WTC11 (cell line): ENCODE measurements around the gene CCDC124. TPM values are rescaled to one million over a fixed set of nuclear protein-coding genes. Genes with fewer than 3 reads are reported as not detected.

Experiments used
- ATAC-seq: fragments of 200-7000 bp; cut with Tn5 transposase; 2 replicates; pipeline ENCODE4 v1.10.0; 2021; ENCODE audit warnings: mild to moderate bottlenecking, moderate library complexity
- CTCF ChIA-PET: fragments of 300-600 bp; sonication (Branson Sonifier 250); formaldehyde crosslinking; loops from one replicate; lab custom pipeline; 2021; ENCODE audit warnings: antibody characterized with exemption; lab: Charles Lee
- POLR2A ChIA-PET: fragments of 350-600 bp; sonication (Branson Sonifier 250); formaldehyde crosslinking; loops from one replicate; lab custom pipeline; 2021; ENCODE audit warnings: antibody characterized with exemption; lab: Charles Lee
- DNase-seq: peaks from one replicate; pipeline ENCODE4 v3.0.0; 2021; ENCODE audit warnings: low spot score
- H3K27ac Mint-ChIP-seq: 2 replicates; pipeline ENCODE4 v1.8.0; 2021; ENCODE audit warnings: mixed read lengths
- H3K27me3 Mint-ChIP-seq: 2 replicates; pipeline ENCODE4 v1.8.0; 2021; ENCODE audit warnings: low read depth, mild to moderate bottlenecking, moderate library complexity, mixed read lengths
- H3K36me3 Mint-ChIP-seq: 2 replicates; pipeline ENCODE4 v1.8.0; 2021; ENCODE audit warnings: mixed read lengths
- H3K4me1 Mint-ChIP-seq: 2 replicates; pipeline ENCODE4 v1.8.0; 2022; ENCODE audit warnings: mixed read lengths
- H3K4me3 Mint-ChIP-seq: 2 replicates; pipeline ENCODE4 v1.8.0; 2021; ENCODE audit warnings: mild to moderate bottlenecking, moderate library complexity, mixed read lengths
- H3K9me3 Mint-ChIP-seq: 2 replicates; pipeline ENCODE4 v1.8.0; 2021; ENCODE audit warnings: mixed read lengths
- CREB1 ChIP-seq: sonication (generic); formaldehyde crosslinking; IDR thresholded peaks from 2 replicates; pipeline ENCODE4 v1.8.0; 2023; ENCODE audit warnings: mild to moderate bottlenecking, missing genetic modification reagents
- ESRRA ChIP-seq: sonication (generic); formaldehyde crosslinking; IDR thresholded peaks from 2 replicates; pipeline ENCODE4 v1.8.1; 2022; ENCODE audit warnings: mild to moderate bottlenecking, missing genetic modification reagents, borderline replicate concordance
- GTF2I ChIP-seq: fragments of 250-450 bp; sonication (Bioruptor Pico); conservative IDR thresholded peaks from 2 replicates; pipeline ENCODE4 v1.4.0; 2021; ENCODE audit warnings: mild to moderate bottlenecking
- IRF2 ChIP-seq: sonication (generic); formaldehyde crosslinking; IDR thresholded peaks from 2 replicates; pipeline ENCODE4 v1.8.0; 2022; ENCODE audit warnings: low read depth, missing genetic modification reagents, borderline replicate concordance
- JUN ChIP-seq: sonication (generic); formaldehyde crosslinking; IDR thresholded peaks from 2 replicates; pipeline ENCODE4 v1.8.0; 2023; ENCODE audit warnings: mild to moderate bottlenecking, missing genetic modification reagents
- NFE2L1 ChIP-seq: sonication (generic); formaldehyde crosslinking; IDR thresholded peaks from 2 replicates; pipeline ENCODE4 v1.8.1; 2023; ENCODE audit warnings: missing genetic modification reagents
- NR1H2 ChIP-seq: sonication (generic); formaldehyde crosslinking; IDR thresholded peaks from 2 replicates; pipeline ENCODE4 v1.9.0; 2021; ENCODE audit warnings: mild to moderate bottlenecking, moderate library complexity, missing genetic modification reagents
- NR3C1 ChIP-seq: sonication (generic); formaldehyde crosslinking; conservative IDR thresholded peaks from 2 replicates; pipeline ENCODE4 v1.8.1; 2023; ENCODE audit warnings: low read depth, mild to moderate bottlenecking, missing genetic modification reagents
- RELA ChIP-seq: sonication (generic); formaldehyde crosslinking; IDR thresholded peaks from 2 replicates; pipeline ENCODE4 v1.8.1; 2022; ENCODE audit warnings: missing genetic modification reagents, mild to moderate bottlenecking, borderline replicate concordance
- ZNF121 ChIP-seq: sonication (generic); formaldehyde crosslinking; IDR thresholded peaks from 2 replicates; pipeline ENCODE4 v1.8.0; 2023; ENCODE audit warnings: missing genetic modification reagents
- ZNF232 ChIP-seq: sonication (generic); formaldehyde crosslinking; IDR thresholded peaks from 2 replicates; pipeline ENCODE4 v1.8.0; 2022; ENCODE audit warnings: mild to moderate bottlenecking, missing genetic modification reagents
- ZNF317 ChIP-seq: sonication (generic); formaldehyde crosslinking; IDR thresholded peaks from 2 replicates; pipeline ENCODE4 v1.8.1; 2023; ENCODE audit warnings: low read depth, mild to moderate bottlenecking, moderate library complexity, missing genetic modification reagents, borderline replicate concordance
- total RNA-seq: library from RNA; stranded (reverse); gene quantifications from 3 replicates; pipeline ENCODE4 v1.2.3, GENCODE V29; 2021
- TF ChIP-seq, protein P1 (sequence below): sonication (generic); formaldehyde crosslinking; IDR thresholded peaks from 2 replicates; pipeline ENCODE4 v1.8.1; 2022; ENCODE audit warnings: mild to moderate bottlenecking, missing genetic modification reagents, moderate library complexity, borderline replicate concordance
- TF ChIP-seq, protein P2 (sequence below): fragments of 200-600 bp; IDR thresholded peaks from 2 replicates; pipeline ENCODE4 v1.8.0; 2022; ENCODE audit warnings: antibody characterized with exemption
- TF ChIP-seq, protein P3 (sequence below): sonication (generic); formaldehyde crosslinking; IDR thresholded peaks from 2 replicates; pipeline ENCODE4 v1.8.0; 2022; ENCODE audit warnings: missing genetic modification reagents
- TF ChIP-seq, protein P4 (sequence below): sonication (generic); formaldehyde crosslinking; IDR thresholded peaks from 2 replicates; pipeline ENCODE4 v1.8.0; 2022; ENCODE audit warnings: mild to moderate bottlenecking, missing genetic modification reagents
- TF ChIP-seq, protein P5 (sequence below): sonication (generic); formaldehyde crosslinking; IDR thresholded peaks from 2 replicates; pipeline ENCODE4 v1.8.1; 2022; ENCODE audit warnings: low read depth, mild to moderate bottlenecking, moderate library complexity, missing genetic modification reagents, borderline replicate concordance
- TF ChIP-seq, protein P6 (sequence below): fragments of 250-450 bp; sonication (Bioruptor Pico); IDR thresholded peaks from 2 replicates; pipeline ENCODE4 v1.9.0; 2021; ENCODE audit warnings: moderate library complexity, mild to moderate bottlenecking, inconsistent platforms, borderline replicate concordance

Gene CCDC124
- total RNA-seq, 1 experiment from 2014 or later: 156 TPM

DNA sequence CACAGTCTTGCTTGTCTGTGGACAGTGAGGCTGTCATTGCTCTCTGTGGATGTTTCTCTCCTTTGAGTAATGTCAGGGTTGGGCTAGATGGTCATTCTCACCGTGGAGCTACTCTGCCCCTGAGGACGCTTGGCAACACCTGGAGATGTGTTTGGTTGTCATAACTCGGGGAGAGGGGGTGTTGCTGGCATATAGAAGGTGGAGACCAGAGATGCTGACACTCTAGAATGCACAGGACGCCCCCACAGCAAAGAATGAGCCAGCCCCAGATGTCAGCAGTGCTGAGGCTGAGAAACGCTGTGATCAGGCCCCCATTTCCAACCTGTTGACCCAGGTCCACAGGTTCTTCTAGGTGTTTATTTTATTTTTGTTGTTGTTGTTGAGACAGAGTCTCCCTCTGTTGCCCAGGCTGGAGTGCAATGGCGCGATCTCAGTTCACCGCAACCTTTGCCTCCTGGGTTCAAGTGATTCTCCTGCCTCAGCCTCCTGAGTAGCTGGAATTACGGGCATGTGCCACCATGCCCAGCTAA lies 4.6 kb downstream of the CCDC124 start:
- no peak for DNase-seq
- H3K9me3 Mint-ChIP-seq: no peaks in the 10 kb centered on the region
- CTCF ChIA-PET: interaction anchor here (0.6 to 10.5 kb wide), 18 partner anchors 10 to 176 kb away, joined by 3 to 201 read pairs (median 6); partner anchors contain the start of genes RPL18A and SLC5A5

DNA sequence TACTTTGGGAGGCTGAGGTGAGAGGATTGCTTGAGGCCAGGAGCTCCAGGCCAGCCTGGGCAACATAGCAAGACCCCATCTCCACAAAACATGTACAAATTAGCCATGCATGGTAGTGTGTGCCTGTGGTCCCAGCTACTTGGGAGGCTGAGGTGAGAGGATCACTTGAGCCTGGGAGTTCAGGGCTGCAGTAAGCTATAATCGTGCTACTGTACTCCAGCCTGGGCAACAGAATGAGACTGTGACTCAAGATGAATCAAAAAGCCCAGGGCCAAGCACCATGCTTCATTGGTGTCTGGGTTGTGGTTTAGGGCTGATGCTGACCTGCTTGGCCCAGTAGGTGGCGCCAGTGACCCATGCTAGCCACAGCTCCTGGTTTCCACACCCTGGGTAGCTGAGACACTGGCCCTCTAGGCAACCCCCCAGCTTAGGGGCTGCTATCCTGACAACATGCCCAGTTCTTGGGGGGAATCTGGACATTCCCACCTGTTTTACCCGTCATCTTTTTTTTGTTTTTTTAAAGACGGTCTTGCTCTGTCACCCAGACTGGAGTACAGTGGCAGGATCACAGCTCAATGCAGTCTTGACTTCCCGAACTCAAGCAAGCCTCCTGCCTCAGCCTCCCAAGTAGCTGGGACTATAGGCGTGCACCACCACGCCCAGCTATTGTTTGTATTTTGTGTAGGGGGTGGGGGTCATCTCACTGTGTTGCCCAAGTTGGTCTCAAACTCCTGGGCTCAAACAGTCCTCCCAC lies 5.5 kb downstream of the CCDC124 start:
- H3K36me3 Mint-ChIP-seq: peaks cover 8% of the 10 kb centered on the region
- POLR2A ChIA-PET: interaction anchor here (0.5 to 1.2 kb wide), 2 partner anchors 11 to 60 kb away, joined by 5 read pairs; no protein-coding TSS in a partner anchor
- CTCF ChIA-PET: interaction anchor here (0.6 to 10.5 kb wide), 35 partner anchors 9 to 354 kb away, joined by 3 to 201 read pairs (median 4); partner anchors contain the start of genes ARRDC2, KCNN1, RAB3A and RPL18A
- no peak overlapping the region for H3K27ac Mint-ChIP-seq
- ATAC-seq (peak; percentile 75), DNase-seq (peak; percentile 85)
- TF ChIP-seq NFE2L1 (peak; percentile 42; the same call in 1 of the 2 replicates), ZNF121 (peak; percentile 100), GTF2I (CRISPR knock-in tag) (peak; percentile 71)
- TF ChIP-seq, protein P1, sequence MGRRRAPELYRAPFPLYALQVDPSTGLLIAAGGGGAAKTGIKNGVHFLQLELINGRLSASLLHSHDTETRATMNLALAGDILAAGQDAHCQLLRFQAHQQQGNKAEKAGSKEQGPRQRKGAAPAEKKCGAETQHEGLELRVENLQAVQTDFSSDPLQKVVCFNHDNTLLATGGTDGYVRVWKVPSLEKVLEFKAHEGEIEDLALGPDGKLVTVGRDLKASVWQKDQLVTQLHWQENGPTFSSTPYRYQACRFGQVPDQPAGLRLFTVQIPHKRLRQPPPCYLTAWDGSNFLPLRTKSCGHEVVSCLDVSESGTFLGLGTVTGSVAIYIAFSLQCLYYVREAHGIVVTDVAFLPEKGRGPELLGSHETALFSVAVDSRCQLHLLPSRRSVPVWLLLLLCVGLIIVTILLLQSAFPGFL (CRISPR knock-in tag): no peak
- TF ChIP-seq, protein P2, sequence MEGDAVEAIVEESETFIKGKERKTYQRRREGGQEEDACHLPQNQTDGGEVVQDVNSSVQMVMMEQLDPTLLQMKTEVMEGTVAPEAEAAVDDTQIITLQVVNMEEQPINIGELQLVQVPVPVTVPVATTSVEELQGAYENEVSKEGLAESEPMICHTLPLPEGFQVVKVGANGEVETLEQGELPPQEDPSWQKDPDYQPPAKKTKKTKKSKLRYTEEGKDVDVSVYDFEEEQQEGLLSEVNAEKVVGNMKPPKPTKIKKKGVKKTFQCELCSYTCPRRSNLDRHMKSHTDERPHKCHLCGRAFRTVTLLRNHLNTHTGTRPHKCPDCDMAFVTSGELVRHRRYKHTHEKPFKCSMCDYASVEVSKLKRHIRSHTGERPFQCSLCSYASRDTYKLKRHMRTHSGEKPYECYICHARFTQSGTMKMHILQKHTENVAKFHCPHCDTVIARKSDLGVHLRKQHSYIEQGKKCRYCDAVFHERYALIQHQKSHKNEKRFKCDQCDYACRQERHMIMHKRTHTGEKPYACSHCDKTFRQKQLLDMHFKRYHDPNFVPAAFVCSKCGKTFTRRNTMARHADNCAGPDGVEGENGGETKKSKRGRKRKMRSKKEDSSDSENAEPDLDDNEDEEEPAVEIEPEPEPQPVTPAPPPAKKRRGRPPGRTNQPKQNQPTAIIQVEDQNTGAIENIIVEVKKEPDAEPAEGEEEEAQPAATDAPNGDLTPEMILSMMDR: peak; percentile 92
- peaks cover 16% of the 10 kb centered on the region for H3K4me1 Mint-ChIP-seq
- no peaks in the 10 kb centered on the region for H3K9me3 Mint-ChIP-seq
- no peak overlapping the region for H3K4me3 Mint-ChIP-seq
- H3K27me3 Mint-ChIP-seq: no peaks in the 10 kb centered on the region; the same call in 1 of the 2 replicates

More for the DNA sequence above, 4.6 kb downstream of the CCDC124 start:
- no peak for ATAC-seq
- Mint-ChIP-seq H3K4me1 (peaks cover 15% of the 10 kb centered on the region), H3K27ac (no peak overlapping the region), H3K36me3 (peaks cover 8% of the 10 kb centered on the region), H3K27me3 (no peaks in the 10 kb centered on the region; the same call in 1 of the 2 replicates), H3K4me3 (no peak overlapping the region)
- POLR2A ChIA-PET: interaction anchor here (1.2 kb wide), 1 partner anchor 60 kb away, joined by 5 read pairs; no protein-coding TSS in a partner anchor
- TF ChIP-seq, protein P3, sequence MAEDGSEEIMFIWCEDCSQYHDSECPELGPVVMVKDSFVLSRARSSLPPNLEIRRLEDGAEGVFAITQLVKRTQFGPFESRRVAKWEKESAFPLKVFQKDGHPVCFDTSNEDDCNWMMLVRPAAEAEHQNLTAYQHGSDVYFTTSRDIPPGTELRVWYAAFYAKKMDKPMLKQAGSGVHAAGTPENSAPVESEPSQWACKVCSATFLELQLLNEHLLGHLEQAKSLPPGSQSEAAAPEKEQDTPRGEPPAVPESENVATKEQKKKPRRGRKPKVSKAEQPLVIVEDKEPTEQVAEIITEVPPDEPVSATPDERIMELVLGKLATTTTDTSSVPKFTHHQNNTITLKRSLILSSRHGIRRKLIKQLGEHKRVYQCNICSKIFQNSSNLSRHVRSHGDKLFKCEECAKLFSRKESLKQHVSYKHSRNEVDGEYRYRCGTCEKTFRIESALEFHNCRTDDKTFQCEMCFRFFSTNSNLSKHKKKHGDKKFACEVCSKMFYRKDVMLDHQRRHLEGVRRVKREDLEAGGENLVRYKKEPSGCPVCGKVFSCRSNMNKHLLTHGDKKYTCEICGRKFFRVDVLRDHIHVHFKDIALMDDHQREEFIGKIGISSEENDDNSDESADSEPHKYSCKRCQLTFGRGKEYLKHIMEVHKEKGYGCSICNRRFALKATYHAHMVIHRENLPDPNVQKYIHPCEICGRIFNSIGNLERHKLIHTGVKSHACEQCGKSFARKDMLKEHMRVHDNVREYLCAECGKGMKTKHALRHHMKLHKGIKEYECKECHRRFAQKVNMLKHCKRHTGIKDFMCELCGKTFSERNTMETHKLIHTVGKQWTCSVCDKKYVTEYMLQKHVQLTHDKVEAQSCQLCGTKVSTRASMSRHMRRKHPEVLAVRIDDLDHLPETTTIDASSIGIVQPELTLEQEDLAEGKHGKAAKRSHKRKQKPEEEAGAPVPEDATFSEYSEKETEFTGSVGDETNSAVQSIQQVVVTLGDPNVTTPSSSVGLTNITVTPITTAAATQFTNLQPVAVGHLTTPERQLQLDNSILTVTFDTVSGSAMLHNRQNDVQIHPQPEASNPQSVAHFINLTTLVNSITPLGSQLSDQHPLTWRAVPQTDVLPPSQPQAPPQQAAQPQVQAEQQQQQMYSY (CRISPR knock-in tag): no peak
- TF ChIP-seq ZNF317: no peak
- TF ChIP-seq, protein P4, sequence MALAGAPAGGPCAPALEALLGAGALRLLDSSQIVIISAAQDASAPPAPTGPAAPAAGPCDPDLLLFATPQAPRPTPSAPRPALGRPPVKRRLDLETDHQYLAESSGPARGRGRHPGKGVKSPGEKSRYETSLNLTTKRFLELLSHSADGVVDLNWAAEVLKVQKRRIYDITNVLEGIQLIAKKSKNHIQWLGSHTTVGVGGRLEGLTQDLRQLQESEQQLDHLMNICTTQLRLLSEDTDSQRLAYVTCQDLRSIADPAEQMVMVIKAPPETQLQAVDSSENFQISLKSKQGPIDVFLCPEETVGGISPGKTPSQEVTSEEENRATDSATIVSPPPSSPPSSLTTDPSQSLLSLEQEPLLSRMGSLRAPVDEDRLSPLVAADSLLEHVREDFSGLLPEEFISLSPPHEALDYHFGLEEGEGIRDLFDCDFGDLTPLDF (CRISPR knock-in tag): no peak
- no peak for TF ChIP-seq RELA
- TF ChIP-seq NR1H2 (CRISPR knock-in tag): no peak
- TF ChIP-seq ZNF121: no peak

DNA sequence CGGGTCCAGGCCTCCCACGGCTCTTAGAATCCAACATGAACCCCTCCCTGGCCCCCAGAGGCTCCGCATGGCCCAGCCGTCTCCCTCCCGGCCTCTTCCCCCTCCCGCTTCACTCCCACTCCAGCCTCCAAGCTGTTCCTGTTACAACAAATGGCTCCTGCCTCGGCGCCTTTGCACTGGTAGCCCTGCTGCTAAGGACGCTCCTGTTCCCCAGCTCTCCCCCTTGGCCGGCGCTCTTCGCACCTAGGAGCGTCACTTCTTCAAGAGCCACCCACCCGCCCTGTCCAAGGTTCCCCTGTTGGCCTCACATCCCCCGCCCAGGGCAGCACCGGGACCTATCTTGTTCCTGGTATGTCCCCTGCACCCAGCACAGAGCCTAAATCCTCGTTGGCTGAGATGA lies 9.4 kb downstream of the CCDC124 start:
- ChIA-PET POLR2A (interaction anchor here (0.8 to 2.1 kb wide), 3 partner anchors 10 to 29 kb away, joined by 3 to 27 read pairs (median 5); partner anchors contain the start of gene CCDC124), CTCF (interaction anchor here (0.6 to 5.2 kb wide), 11 partner anchors 9 to 210 kb away, joined by 3 to 89 read pairs (median 10); partner anchors contain the start of genes ARRDC2, CCDC124, PIK3R2 and RPL18A)
- H3K27me3 Mint-ChIP-seq: peaks cover 2% of the 10 kb centered on the region; the same call in 1 of the 2 replicates
- TF ChIP-seq ZNF232 (no peak), NR3C1 (CRISPR knock-in tag) (no peak), CREB1 (no peak), IRF2 (CRISPR knock-in tag) (no peak), ESRRA (CRISPR knock-in tag) (no peak), JUN (CRISPR knock-in tag) (no peak)
- TF ChIP-seq, protein P5, sequence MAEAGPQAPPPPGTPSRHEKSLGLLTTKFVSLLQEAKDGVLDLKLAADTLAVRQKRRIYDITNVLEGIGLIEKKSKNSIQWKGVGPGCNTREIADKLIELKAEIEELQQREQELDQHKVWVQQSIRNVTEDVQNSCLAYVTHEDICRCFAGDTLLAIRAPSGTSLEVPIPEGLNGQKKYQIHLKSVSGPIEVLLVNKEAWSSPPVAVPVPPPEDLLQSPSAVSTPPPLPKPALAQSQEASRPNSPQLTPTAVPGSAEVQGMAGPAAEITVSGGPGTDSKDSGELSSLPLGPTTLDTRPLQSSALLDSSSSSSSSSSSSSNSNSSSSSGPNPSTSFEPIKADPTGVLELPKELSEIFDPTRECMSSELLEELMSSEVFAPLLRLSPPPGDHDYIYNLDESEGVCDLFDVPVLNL (CRISPR knock-in tag): no peak
- TF ChIP-seq, protein P6, sequence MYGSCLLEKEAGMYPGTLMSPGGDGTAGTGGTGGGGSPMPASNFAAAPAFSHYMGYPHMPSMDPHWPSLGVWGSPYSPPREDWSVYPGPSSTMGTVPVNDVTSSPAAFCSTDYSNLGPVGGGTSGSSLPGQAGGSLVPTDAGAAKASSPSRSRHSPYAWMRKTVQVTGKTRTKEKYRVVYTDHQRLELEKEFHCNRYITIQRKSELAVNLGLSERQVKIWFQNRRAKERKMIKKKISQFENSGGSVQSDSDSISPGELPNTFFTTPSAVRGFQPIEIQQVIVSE (CRISPR knock-in tag): no peak
- TF ChIP-seq, protein P4 (CRISPR knock-in tag): no peak
- no peak for ATAC-seq
- H3K9me3 Mint-ChIP-seq: no peaks in the 10 kb centered on the region
- DNase-seq: no peak
- H3K4me3 Mint-ChIP-seq: peak overlapping the region; percentile 66
- peaks cover 23% of the 10 kb centered on the region for H3K4me1 Mint-ChIP-seq
- peaks cover 6% of the 10 kb centered on the region for H3K36me3 Mint-ChIP-seq
- no peak overlapping the region for H3K27ac Mint-ChIP-seq
